ENCODE results near the gene SDK2. TPM values are rescaled to one million over a fixed set of nuclear protein-coding genes. Genes with fewer than 3 reads are reported as not detected.

SDK2 gene
- total RNA-seq, 4 donors from 2014 or later, result under 0.01 to 0.49 (median 0.08) TPM

- TF ChIP-seq, protein P1, sequence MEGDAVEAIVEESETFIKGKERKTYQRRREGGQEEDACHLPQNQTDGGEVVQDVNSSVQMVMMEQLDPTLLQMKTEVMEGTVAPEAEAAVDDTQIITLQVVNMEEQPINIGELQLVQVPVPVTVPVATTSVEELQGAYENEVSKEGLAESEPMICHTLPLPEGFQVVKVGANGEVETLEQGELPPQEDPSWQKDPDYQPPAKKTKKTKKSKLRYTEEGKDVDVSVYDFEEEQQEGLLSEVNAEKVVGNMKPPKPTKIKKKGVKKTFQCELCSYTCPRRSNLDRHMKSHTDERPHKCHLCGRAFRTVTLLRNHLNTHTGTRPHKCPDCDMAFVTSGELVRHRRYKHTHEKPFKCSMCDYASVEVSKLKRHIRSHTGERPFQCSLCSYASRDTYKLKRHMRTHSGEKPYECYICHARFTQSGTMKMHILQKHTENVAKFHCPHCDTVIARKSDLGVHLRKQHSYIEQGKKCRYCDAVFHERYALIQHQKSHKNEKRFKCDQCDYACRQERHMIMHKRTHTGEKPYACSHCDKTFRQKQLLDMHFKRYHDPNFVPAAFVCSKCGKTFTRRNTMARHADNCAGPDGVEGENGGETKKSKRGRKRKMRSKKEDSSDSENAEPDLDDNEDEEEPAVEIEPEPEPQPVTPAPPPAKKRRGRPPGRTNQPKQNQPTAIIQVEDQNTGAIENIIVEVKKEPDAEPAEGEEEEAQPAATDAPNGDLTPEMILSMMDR (IDR thresholded peaks at IDR 0.05; ENCODE audit: low read depth), result no peak
These were observed 39.9 kb upstream of the SDK2 start for GRCh38 chr17:73684183-73684582.

- TF ChIP-seq, protein P1 (IDR thresholded peaks at IDR 0.05; ENCODE audit: low read depth), result no peak
These were observed 39.5 kb upstream of the SDK2 start for GRCh38 chr17:73683771-73684170.

GRCh38 chr17:73681946-73682345 is 37.7 kb upstream of the SDK2 start:
- TF ChIP-seq, protein P1 (IDR thresholded peaks at IDR 0.05; ENCODE audit: low read depth), result no peak

GRCh38 chr17:73679476-73679875 is 35.2 kb upstream of the SDK2 start:
- TF ChIP-seq, protein P1 (IDR thresholded peaks at IDR 0.05; ENCODE audit: low read depth), result no peak

- TF ChIP-seq, protein P1 (IDR thresholded peaks at IDR 0.05; ENCODE audit: low read depth), result no peak
These were observed 34.8 kb upstream of the SDK2 start for GRCh38 chr17:73678999-73679398.

DNA sequence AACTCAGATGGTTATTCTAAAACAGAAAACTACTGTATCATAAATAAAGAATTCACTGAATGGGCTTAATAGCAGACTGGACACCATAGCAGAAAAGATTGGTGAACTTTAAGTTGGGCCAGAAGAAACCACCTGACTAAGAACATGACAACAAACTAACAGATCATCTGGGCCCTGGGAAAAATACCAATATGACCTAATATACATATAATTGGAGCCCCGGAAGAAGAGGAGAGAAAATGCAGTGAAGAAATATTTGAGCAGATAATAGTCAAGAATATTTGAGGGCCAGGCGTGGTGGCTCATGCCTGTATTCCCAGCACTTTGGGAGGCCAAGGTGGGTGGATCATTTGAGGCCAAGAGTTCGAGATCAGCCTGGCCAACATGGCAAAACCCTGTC is 25.5 kb upstream of the SDK2 start:
- TF ChIP-seq, protein P1 (IDR thresholded peaks at IDR 0.05; ENCODE audit: low read depth), result no peak

GRCh38 chr17:73667181-73667959 is 23.1 kb upstream of the SDK2 start:
- TF ChIP-seq, protein P1 (IDR thresholded peaks at IDR 0.05; ENCODE audit: low read depth), result no peak
